GM12865 (cell line): ENCODE data around the gene GALNT2.
A peak's percentile ranks its signal among the peaks of the same experiment; 100 is the strongest.

Source experiments
- DNase-seq: peaks from one replicate; pipeline ENCODE4 v3.0.0; 2010; ENCODE audit warnings: low read depth
- H3K4me3 ChIP-seq: 2 replicates; pipeline ENCODE4 v1.5.1; 2011; ENCODE audit warnings: mild to moderate bottlenecking, low read depth, low read length, control low read depth
- TF ChIP-seq, protein P1 (sequence below): IDR thresholded peaks from 2 replicates; pipeline ENCODE4 v1.5.1; 2011; ENCODE audit warnings: low read length, control low read depth, low read depth, inconsistent platforms; ENCODE audit not compliant: insufficient read depth; ENCODE audit errors: missing control alignments

The GALNT2 gene

DNA sequence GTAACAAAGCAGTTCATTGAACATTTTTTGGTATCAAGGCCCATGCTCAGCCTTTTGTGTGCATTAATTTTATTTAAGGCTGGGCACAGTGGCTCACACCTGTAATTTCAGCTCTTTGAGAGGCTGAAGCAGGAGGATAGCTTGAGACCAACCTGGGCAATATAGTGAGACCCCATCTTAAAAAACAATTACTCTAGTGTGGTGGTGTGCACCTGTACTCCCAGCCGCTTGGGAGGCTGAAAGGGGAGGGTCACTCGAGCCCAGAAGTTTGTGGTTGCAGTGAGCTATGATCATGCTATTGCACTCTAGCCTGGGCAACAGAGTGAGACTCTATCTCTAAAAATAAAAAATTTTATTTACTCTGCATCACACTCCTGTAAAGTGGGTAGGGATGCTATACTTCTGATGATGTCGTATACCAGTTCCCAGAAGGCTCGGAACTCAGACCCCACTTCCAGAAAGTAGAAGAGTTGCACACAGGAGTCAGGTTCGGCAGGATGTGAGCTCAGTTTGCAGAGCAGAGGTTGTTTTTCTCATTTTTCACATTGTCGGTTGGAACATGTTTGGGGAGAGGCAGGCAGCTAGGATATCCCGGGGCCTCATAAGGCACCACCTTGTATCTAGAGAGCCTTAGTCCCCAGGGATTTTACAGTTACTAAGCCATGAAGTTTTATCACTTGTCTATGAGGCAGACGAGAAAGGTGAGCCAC, 144.6 kb downstream of the GALNT2 start:
- DNase-seq: peak; percentile 55
- TF ChIP-seq, protein P1, sequence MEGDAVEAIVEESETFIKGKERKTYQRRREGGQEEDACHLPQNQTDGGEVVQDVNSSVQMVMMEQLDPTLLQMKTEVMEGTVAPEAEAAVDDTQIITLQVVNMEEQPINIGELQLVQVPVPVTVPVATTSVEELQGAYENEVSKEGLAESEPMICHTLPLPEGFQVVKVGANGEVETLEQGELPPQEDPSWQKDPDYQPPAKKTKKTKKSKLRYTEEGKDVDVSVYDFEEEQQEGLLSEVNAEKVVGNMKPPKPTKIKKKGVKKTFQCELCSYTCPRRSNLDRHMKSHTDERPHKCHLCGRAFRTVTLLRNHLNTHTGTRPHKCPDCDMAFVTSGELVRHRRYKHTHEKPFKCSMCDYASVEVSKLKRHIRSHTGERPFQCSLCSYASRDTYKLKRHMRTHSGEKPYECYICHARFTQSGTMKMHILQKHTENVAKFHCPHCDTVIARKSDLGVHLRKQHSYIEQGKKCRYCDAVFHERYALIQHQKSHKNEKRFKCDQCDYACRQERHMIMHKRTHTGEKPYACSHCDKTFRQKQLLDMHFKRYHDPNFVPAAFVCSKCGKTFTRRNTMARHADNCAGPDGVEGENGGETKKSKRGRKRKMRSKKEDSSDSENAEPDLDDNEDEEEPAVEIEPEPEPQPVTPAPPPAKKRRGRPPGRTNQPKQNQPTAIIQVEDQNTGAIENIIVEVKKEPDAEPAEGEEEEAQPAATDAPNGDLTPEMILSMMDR: no peak
- H3K4me3 ChIP-seq: peak overlapping the region; percentile 13; the same call in 1 of the 2 replicates

DNA sequence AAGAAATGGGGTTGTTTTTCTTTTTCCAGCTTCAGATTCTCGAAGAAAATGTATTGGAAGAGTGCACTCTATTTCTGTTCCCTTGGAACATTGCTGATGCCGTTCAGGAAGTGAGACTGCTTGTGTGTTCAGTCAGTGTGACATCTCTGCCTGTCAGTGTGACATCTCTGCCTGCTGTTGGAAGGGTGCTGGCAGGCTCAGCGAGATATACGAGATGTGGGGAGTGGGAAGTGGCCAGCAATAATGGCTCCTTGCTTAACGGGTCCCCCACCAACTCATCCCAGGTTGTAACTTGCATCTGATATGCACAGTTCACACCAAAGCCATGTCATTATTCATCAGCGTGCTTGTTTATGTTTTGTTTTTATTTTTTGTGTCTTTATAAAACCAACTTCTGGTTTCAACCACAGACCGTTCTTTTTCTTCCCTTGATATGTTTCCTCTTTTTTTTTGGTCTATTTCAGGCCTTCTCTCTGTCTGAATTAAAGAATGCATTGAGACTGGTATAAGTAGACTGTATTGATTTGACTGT, 145.4 kb downstream of the GALNT2 start:
- H3K4me3 ChIP-seq: peak overlapping the region; percentile 36
- DNase-seq: peak; percentile 75
- TF ChIP-seq, protein P1: no peak

DNA sequence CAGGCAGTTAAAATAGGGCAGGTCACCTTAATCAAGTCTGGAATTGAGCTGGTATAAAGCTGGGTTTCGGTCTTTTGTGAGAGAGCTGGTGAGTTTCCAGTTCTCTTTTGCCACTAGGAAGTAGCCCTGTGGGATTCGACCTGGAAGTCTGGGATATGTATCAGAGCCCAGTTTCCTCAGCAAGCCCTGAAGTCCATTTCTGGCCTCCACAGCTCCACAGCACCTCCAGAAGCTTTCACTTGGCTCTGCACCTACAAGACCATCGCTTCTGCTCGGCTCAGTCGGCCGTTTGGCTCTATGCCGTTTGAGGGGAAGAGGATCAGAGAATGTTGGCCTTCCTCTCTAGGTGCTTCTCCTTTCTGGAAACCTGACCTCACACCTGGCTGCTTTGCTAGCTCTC, 148.0 kb downstream of the GALNT2 start:
- no peak overlapping the region for H3K4me3 ChIP-seq
- TF ChIP-seq, protein P1: no peak
- no peak for DNase-seq

DNA sequence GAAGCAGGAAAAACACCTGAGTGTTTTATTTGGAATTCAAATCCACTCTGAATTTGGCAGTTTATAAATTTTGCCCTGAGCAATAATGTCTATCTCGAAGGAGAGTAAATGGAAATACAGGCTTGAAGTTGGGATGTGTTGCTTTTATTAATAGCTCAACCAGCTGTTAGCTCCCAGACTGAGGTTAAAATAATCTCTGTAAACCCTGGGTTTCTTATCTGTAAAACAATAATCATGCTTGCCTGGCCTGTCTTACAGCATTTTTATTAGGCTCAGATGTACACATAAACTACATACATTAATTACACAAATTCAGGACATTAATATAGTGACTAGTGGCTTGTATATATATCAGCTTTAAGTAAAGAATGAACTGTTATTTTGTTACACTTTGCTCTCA, 148.5 kb downstream of the GALNT2 start:
- no peak overlapping the region for H3K4me3 ChIP-seq
- no peak for DNase-seq
- TF ChIP-seq, protein P1: no peak

DNA sequence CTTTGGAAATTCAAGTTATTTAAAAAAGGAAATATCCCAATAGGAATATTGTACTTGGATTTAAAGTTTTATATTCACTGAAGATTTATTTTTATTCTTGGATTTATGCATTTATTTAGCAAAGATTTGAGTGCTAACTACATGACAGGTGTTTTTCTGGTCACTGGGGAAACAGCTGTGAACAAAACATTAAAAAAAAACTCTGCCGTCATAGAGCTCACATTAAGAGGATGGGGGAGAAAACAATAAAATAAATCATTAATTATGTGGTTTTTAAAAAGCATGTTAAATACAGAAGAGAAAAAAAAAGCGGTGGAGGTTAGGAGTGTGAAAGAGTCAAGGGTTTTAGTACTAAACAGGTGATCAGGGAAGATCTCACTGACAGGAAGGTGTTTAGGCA, 149.9 kb downstream of the GALNT2 start:
- no peak overlapping the region for H3K4me3 ChIP-seq
- TF ChIP-seq, protein P1: no peak
- DNase-seq: no peak

DNA sequence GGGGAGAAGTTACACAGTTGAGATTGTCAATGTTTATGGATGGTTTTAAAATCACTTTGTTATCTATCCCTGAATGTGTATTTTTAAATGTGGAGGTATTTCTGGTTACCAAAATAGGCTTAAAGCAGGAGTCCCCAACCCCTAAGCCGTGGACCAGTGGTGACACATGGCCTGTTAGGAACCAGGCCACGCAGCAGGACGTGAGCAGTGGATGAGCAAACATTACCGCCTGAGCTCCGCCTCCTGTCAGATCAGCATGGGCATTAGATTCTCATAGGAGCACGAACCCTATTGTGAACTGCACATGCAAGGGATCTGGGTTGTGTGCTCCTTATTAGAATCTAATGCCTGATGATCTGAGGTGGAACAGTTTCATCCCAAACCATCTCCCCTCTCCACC, 151.6 kb downstream of the GALNT2 start:
- no peak for DNase-seq
- TF ChIP-seq, protein P1: no peak

More for the DNA sequence above, 151.6 kb downstream of the GALNT2 start:
- no peak overlapping the region for H3K4me3 ChIP-seq
